Coronary artery (tissue), 2 donors: ENCODE results near the gene KRT27.

Experiments
- DNase-seq: peaks from one replicate; pipeline ENCODE4 v3.0.0-alpha.2; 2017; ENCODE audit warnings: low spot score
- H3K27ac ChIP-seq, 2 donors: fragments of 200-600 bp; sonication (generic); one replicate each; pipeline ENCODE4 v1.5.1; 2016 to 2019
- H3K4me3 ChIP-seq: fragments of 200-600 bp; sonication (generic); 2 replicates; pipeline ENCODE4 v1.5.1; 2016; ENCODE audit warnings: mild to moderate bottlenecking, moderate library complexity
- CTCF ChIP-seq: fragments of 200-600 bp; sonication (generic); IDR thresholded peaks from one replicate; pipeline ENCODE4 v1.5.1; 2019; ENCODE audit warnings: antibody characterized with exemption

Gene KRT27

GRCh38 chr17:40809721-40810421 lies 27.5 kb upstream of the KRT27 start:
- no peak overlapping the region for H3K27ac ChIP-seq
- no peak for DNase-seq

GRCh38 chr17:40806131-40806530 lies 23.8 kb upstream of the KRT27 start:
- Histone ChIP-seq H3K27ac (no peak overlapping the region), H3K4me3 (no peak overlapping the region)
- no peak for DNase-seq
- no peak for TF ChIP-seq CTCF

More at GRCh38 chr17:40809721-40810421, 27.5 kb upstream of the KRT27 start:
- H3K4me3 ChIP-seq: no peak overlapping the region
- TF ChIP-seq CTCF: no peak

- no peak overlapping the region for H3K4me3 ChIP-seq
- no peak for DNase-seq
- no peak overlapping the region for H3K27ac ChIP-seq
- TF ChIP-seq CTCF: peak; percentile 62
Observed at GRCh38 chr17:40803617-40804082, 21.3 kb upstream of the KRT27 start.

- TF ChIP-seq CTCF: no peak
- Histone ChIP-seq H3K4me3 (no peak overlapping the region), H3K27ac (no peak overlapping the region)
- no peak for DNase-seq
Observed at GRCh38 chr17:40801157-40801556, 18.8 kb upstream of the KRT27 start.

- no peak overlapping the region for H3K4me3 ChIP-seq
- H3K27ac ChIP-seq: no peak overlapping the region
- TF ChIP-seq CTCF: no peak
- DNase-seq: no peak
Observed at GRCh38 chr17:40800381-40800780, 18.0 kb upstream of the KRT27 start.

- no peak for TF ChIP-seq CTCF
- H3K27ac ChIP-seq: no peak within 1 kb of the TSS
- DNase-seq: no peak
- H3K4me3 ChIP-seq: no peak within 1 kb of the TSS
Observed at GRCh38 chr17:40799859-40800258, 17.5 kb upstream of the KRT27 start, which contains the start of gene KRT28. KRT28 (minus strand) TSS chr17:40799959; CDS start chr17:40799893, 66 bp downstream.

GRCh38 chr17:40796846-40797245 lies 14.5 kb upstream of the KRT27 start:
- H3K27ac ChIP-seq: no peak overlapping the region
- DNase-seq: no peak
- H3K4me3 ChIP-seq: no peak overlapping the region
- no peak for TF ChIP-seq CTCF
